Inflammatory macrophage treated with lipopolysaccharide for 1 hour (primary cell): ENCODE measurements around the gene GRHL1.
"Not testable (repeated sequence)": the region's sequence is repeated elsewhere in the genome, so short reads cannot be mapped to it uniquely, and the experiment has no call there.

Experiments
- DNase-seq, 2 donors: peaks; one replicate each; pipeline ENCODE4 v3.0.0-alpha.2; 2020 to 2022

The GRHL1 gene

GRCh38 chr2:9951522-9952285 is at the start of gene GRHL1:
Gene GRHL1, plus strand, starts transcription at chr2:9951693. Its CDS starts 141 bp downstream, at chr2:9951834.
- DNase-seq, result peak; percentile 87 to 94

- no peak for DNase-seq
These were observed 46.1 kb upstream of the GRHL1 start for GRCh38 chr2:9905413-9905812.

- DNase-seq, result no peak
These were observed 44.1 kb upstream of the GRHL1 start for GRCh38 chr2:9907402-9907801.

GRCh38 chr2:9908639-9909038 is 42.9 kb upstream of the GRHL1 start:
- no peak for DNase-seq

- DNase-seq, result no peak
These were observed 42.4 kb upstream of the GRHL1 start for GRCh38 chr2:9909106-9909505.

GRCh38 chr2:9910699-9911098 is 40.8 kb upstream of the GRHL1 start:
- no peak for DNase-seq

GRCh38 chr2:9912468-9912867 is 39.0 kb upstream of the GRHL1 start:
- DNase-seq, result no peak

- DNase-seq, result no peak
These were observed 37.0 kb upstream of the GRHL1 start for GRCh38 chr2:9914384-9915065.

- no peak for DNase-seq
These were observed 33.2 kb upstream of the GRHL1 start for GRCh38 chr2:9918275-9918674.

GRCh38 chr2:9919512-9919911 is 32.0 kb upstream of the GRHL1 start:
- no peak for DNase-seq

- not testable (repeated sequence) for DNase-seq
These were observed 24.5 kb upstream of the GRHL1 start for GRCh38 chr2:9927020-9927419.

GRCh38 chr2:9937258-9937657 is 14.2 kb upstream of the GRHL1 start:
- no peak for DNase-seq

- DNase-seq, result no peak
These were observed 13.5 kb upstream of the GRHL1 start for GRCh38 chr2:9937968-9938367.

GRCh38 chr2:9939587-9940485 is 11.7 kb upstream of the GRHL1 start:
- DNase-seq, result no peak

- no peak for DNase-seq
These were observed 10.1 kb upstream of the GRHL1 start for GRCh38 chr2:9941196-9941995.

- DNase-seq, result no peak
These were observed 9.5 kb upstream of the GRHL1 start for GRCh38 chr2:9941996-9942390.

GRCh38 chr2:9944330-9944758 is 7.1 kb upstream of the GRHL1 start:
- no peak for DNase-seq

- peak in 1 of 2 donors; percentile 18 for DNase-seq
These were observed 5.9 kb upstream of the GRHL1 start for GRCh38 chr2:9945596-9945995.

- no peak for DNase-seq
These were observed 5.4 kb upstream of the GRHL1 start for GRCh38 chr2:9946076-9946475.

- DNase-seq, result no peak
These were observed 4.7 kb upstream of the GRHL1 start for GRCh38 chr2:9946818-9947217.

GRCh38 chr2:9948721-9949120 is 2.8 kb upstream of the GRHL1 start:
- DNase-seq, result no peak

- DNase-seq, result no peak
These were observed 2.1 kb upstream of the GRHL1 start for GRCh38 chr2:9949239-9949991.
